SK-N-MC (cell line): Measurements from ENCODE around the gene NPAS2.

Source experiments
- EZH2 ChIP-seq: fragments of 200-600 bp; sonication (generic); IDR thresholded peaks from one replicate; pipeline ENCODE4 v1.6.1; 2017; ENCODE audit warnings: antibody characterized with exemption
- POLR2AphosphoS5 ChIP-seq: IDR thresholded peaks from 2 replicates; pipeline ENCODE4 v1.6.1; 2012; ENCODE audit warnings: mild to moderate bottlenecking, low read depth, low read length, borderline replicate concordance

- TF ChIP-seq EZH2 (no peak), POLR2AphosphoS5 (no peak)
Measured at GRCh38 chr2:101002562-101003277, 182.8 kb downstream of the NPAS2 start.
